ENCODE measurements around the gene PPARG.

PPARG gene

DNA sequence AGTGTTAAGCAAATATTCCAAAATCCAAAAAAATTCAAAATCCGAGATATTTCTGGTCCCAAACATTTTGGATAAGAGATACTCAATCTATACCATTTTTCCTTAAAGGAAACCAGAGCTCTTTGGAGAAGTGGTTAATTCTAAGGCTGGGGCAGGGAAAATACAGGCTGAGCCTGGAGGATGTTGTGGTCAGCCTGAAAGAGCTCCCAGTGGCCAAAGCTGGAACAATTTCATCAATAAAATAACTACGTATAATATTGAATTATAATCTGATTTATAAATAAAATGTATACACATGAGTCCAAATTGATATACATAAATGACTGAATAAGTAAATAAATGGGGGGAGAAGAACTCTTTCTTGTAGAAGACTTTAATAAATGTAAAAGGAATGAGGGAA is 24.6 kb downstream of the PPARG start:
- DNase-seq (ENCODE audit: low read depth): no peak

GRCh38 chr3:12316253-12316652 is 27.4 kb downstream of the PPARG start:
- DNase-seq (ENCODE audit: low read depth): no peak

DNA sequence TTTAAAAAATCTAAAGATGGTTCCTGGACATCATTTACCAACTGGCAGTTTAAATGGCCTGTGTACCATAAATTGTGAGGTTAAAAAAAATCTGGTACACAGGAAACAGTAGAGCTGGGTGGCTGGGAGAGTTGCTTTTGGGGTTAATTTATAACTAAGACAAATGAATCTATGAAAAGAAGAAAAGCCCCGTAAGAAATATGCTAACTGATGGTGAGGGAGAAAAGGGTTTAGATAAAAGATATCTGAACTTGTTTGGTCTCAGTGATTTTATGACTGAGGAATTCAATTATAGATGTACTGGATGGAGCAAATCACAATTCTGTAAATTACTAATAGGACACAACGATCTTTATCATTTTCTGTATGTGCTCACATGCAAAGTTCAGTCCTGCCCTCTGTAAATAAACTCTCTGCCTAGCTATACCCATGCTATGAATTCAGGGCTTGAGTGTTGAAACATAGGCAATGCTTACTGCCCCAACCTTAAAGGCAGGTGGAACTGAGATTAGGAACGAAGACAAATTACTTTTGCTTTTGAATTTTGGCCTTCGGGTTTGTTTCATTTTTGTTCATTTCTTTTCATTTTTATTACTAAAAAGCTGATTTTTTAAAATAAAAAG is 28.0 kb downstream of the PPARG start:
- no peak for DNase-seq (ENCODE audit: low read depth)

GRCh38 chr3:12317914-12318313 is 29.0 kb downstream of the PPARG start:
- DNase-seq (ENCODE audit: low read depth): no peak

- DNase-seq (ENCODE audit: low read depth): no peak
Measured at GRCh38 chr3:12318758-12319621, 30.1 kb downstream of the PPARG start.

DNA sequence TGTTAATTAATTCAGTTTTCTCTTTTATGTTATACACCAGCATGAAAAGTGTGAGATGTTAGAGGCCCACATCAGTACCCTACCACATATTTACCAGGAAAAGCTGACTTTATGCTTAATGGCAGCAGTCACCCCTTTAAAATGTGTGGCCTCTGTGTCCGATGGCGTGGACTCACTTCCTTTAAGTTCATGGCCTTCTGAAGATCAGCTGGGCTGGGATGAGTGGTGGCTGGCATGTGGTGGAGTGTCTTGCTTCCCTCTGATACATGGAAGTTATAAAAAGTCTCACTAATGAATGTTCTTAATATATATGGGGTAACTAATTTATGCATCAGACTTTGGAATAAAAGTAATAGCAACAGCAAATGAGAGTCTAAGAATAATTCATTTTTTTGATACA is 32.1 kb downstream of the PPARG start:
- no peak for DNase-seq (ENCODE audit: low read depth)

DNA sequence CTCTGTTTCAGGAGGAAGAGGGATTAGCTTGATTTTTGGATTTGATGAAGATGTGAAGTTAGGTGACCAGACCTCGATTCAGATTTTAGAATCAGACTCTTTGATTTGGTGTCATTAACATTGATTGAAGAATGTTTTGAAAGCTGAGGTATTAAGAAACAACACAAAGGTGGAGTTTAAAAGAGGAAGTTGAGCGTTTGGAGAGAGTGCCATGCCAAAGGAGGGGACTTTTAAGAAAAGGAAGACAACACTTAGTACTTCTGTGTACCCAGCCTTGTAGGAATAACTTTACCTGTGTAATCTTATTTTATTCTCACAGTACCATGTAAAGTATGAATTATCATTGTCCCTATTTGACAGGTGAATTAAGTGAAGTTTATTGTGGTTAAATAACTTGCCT is 34.4 kb downstream of the PPARG start:
- no peak for DNase-seq (ENCODE audit: low read depth)

GRCh38 chr3:12325586-12326515 is 37.0 kb downstream of the PPARG start:
- DNase-seq (ENCODE audit: low read depth): no peak

DNA sequence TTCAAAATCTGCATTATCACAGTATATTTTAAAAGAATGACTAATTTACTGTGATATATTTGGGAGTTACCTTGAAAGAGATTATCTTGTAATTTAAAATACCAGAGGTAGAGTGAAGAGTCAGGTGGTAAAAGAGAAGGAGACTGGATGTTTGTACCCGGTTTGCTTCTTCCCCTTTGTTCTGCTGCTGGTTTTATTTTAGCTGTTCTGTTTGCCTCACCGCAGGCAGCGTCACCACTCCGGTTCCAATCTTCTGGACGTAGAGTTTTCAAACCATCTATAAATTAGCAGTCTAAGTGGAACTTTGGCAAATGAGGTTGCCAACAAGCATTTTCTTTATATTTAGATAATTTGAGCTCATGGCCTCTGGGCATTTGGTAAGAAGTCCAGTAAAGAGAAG is 38.2 kb downstream of the PPARG start:
- no peak for DNase-seq (ENCODE audit: low read depth)

DNA sequence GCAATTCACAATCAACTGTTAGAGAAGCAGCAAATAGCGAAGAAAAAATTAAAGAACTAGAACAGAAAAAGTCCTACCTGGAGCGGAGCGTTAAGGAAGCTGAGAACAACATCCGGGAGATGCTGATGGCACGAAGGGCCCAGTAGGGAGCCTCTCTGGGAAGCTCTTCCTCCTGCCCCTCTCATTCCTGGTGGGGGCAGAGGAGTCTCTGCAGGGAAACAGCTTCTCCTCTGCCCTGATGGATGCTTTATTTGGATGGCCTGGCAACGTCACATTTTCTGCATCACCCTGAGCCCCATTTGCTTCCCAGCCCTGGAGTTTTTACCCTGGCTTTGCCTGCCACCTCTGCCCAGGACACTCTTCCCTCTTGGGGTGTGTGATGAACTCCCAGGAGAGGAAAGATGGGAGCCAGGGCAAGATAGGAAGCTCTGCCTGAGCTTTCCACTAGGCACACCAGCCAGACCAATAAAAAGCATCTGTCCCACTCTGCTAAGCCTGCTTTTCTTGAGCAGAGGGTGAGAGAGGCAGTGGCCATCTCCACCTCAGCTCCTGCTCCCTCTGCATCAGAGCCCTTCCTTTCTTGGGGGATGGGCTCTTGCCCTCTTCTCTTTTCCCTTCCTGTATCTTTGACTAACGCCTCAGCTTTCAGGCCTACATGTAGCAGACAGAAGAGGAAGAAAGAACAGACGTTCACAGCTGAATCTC is 39.4 kb downstream of the PPARG start:
- no peak for DNase-seq (ENCODE audit: low read depth)

- no peak for DNase-seq (ENCODE audit: low read depth)
Measured at GRCh38 chr3:12328837-12329462, 40.1 kb downstream of the PPARG start.

DNA sequence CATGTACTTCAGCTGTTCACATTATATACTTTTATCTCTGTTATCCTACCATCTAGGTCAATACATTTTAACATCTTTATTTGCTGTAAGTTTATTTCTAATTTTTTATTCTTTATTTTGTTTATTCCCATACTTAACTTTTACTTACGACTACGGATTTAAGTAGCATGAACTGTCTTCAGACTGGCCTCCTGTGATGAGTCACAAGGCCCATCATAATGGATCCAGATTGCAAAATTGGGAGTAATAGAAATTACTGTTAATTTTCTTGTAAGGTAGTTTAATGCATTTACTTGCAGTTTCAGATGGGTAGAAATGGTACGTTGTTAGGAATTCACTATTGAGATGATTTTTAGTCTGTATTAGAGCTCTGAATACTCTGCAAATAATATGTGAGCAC is 45.9 kb downstream of the PPARG start:
- no peak for DNase-seq (ENCODE audit: low read depth)

GRCh38 chr3:12335421-12335820 is 46.6 kb downstream of the PPARG start:
- no peak for DNase-seq (ENCODE audit: low read depth)

DNA sequence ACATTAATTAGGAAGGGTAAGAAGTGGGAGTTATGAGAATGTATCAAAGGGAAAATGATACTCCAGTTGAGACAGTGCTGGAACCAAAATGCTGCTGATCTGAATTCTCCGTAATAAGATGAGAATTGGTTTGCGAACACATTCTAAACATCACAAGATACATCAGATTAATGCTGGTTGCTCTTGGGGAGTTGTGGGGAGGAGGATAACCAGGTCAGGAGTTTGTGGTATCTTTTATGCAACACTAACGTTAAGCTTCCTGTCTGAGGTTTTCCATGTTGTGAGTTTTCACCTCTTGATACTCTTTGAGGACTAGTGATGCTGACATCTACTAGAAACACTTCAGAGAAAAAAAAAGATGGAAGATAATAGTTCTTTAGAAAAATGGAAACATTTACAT is 47.2 kb downstream of the PPARG start:
- DNase-seq (ENCODE audit: low read depth): no peak

- no peak for DNase-seq (ENCODE audit: low read depth)
Measured at GRCh38 chr3:12338595-12339546, 50.0 kb downstream of the PPARG start.

GRCh38 chr3:12339701-12340480 is 51.0 kb downstream of the PPARG start:
- no peak for DNase-seq (ENCODE audit: low read depth)

DNA sequence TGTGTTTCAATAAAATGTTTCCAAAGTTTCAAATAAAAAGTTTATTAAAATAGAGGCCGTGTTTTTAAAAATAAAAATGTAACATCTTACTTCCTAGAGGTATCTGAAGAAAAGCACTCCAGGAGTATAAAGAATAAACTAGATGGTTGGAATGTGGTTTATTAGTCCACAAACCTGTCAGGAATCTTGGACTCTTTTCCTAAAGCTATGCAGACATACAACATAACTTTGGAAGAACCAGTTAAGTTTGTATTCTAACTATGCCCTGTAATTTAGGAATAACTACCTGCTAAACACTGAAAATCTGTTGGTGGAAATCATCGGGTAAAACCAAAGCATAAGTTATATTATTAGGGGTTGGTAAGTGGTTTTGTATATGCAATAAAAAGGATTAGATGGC is 51.6 kb downstream of the PPARG start:
- no peak for DNase-seq (ENCODE audit: low read depth)

DNA sequence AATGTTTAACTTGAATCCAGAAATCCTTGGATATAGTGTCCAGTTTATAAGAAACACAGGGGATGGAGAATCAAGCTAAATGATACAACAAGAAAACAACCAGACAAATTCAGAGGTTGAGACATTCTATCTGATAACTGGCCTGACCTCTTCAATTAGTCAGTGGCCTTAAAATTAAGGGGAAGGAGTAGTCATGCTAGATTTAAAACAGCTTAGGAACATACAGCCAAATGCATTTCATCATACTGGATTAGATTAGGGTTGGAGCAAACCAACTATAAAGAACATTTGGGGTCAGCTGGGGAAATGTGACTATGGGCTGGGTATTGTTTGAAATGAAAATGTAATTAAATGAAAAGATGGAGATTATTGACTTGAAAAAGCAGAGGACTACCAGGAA is 53.3 kb downstream of the PPARG start:
- DNase-seq (ENCODE audit: low read depth): no peak

DNA sequence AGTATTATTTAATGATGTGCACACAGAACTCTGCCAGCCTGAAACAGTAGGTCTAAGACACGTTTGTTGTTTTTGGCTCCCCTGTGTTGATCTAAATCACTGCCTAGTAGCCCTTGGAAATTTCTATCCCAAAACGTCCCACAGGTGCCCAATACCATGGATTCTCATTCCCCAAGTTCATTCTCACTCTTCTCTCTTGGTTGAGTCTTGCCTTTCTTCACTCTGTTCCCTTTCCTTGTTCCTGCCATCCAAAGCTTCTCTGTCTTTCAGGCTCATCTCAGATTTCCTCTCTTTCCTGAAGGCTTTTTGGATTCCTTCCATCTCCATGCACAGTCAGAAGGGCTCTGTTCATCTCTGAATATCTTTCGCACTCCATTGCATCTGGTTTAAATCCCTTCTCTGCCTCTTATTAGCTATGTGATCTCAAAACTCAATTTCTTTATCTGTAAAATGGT is 54.2 kb downstream of the PPARG start:
- no peak for DNase-seq (ENCODE audit: low read depth)
